K562 (cell line): ENCODE results near the gene MITF. TPM values are rescaled to one million over a fixed set of nuclear protein-coding genes. Genes with fewer than 3 reads are reported as not detected.

ENCODE experiments used
- ATAC-seq: fragments of 200-7000 bp; cut with Tn5 transposase; 3 replicates; pipeline ENCODE4 v1.9.1; 2020; ENCODE audit warnings: moderate library complexity
- BruUV-seq: library from RNA; stranded (reverse); fragments of 400-500 nt; replicated peaks from 2 replicates; lab custom pipeline; 2021; lab: Mats Ljungman, UMichigan
- CTCF ChIA-PET: fragments of 300-600 bp; formaldehyde crosslinking; extraction: SDS; loops from one replicate; lab custom pipeline; 2021; ENCODE audit warnings: low intra/inter-chr PET ratio; lab: Yijun Ruan, JAX
- POLR2A ChIA-PET: fragments of 300-600, 350-650 bp; sonication (Branson Sonifier 250); formaldehyde crosslinking; extraction: SDS; loops from one replicate; lab custom pipeline; 2021; ENCODE audit warnings: antibody characterized with exemption, inconsistent platforms; lab: Yijun Ruan, JAX
- DNase-seq, 4 experiments: peaks; one replicate each; pipeline versions ENCODE4 v3.0.0 to v3.0.0-alpha.2; 2011 to 2018; ENCODE audit warnings: low spot score in 3 of 4, mixed read lengths in 3 of 4; ENCODE audit errors: extremely low read depth in 1 of 4
- FAIRE-seq: peaks from 2 replicates; lab custom pipeline; 2011; peaks lifted over from hg19 to GRCh38; lab: Jason Lieb, UNC
- H2AFZ ChIP-seq: 2 replicates; pipeline ENCODE4 v1.6.0; 2011; ENCODE audit warnings: low read depth, low read length, control low read depth, inconsistent platforms
- H3K27ac ChIP-seq: fragments of 200-600 bp; 3 replicates; pipeline ENCODE4 v1.8.0; 2011; ENCODE audit warnings: low read depth, mild to moderate bottlenecking, control low read depth, inconsistent platforms, low read length, moderate library complexity, mixed read lengths; ENCODE audit errors: extremely low read depth
- H3K27me3 ChIP-seq, 2 experiments: fragments of 300-600 bp in 1 of 2; 2 replicates in 1 of 2; 3 replicates in 1 of 2; pipeline versions ENCODE4 v1.6.0 to v1.8.0; 2011; ENCODE audit warnings: inconsistent platforms in 2 of 2, low read length in 2 of 2, mild to moderate bottlenecking in 1 of 2, mixed read lengths in 1 of 2, moderate library complexity in 1 of 2; ENCODE audit not compliant: control insufficient read depth in 2 of 2, insufficient read depth in 2 of 2
- H3K36me3 ChIP-seq: fragments of 300-600 bp; 3 replicates; pipeline ENCODE4 v1.8.0; 2011; ENCODE audit warnings: mild to moderate bottlenecking, low read length, inconsistent platforms; ENCODE audit not compliant: control insufficient read depth, insufficient read depth
- H3K4me1 ChIP-seq, 2 experiments: fragments of 200-600 bp in 1 of 2; replicated peaks in 1 of 2; 2 replicates in 1 of 2; 3 replicates in 1 of 2; pipeline versions ENCODE4 v1.5.1 to v1.8.0; 2011; ENCODE audit warnings: inconsistent platforms in 2 of 2, low read length in 2 of 2, mild to moderate bottlenecking in 1 of 2, mixed read lengths in 1 of 2, moderate library complexity in 1 of 2; ENCODE audit not compliant: control insufficient read depth in 2 of 2, insufficient read depth in 2 of 2
- H3K4me2 ChIP-seq: 2 replicates; pipeline ENCODE4 v1.6.1; 2011; ENCODE audit warnings: low read length, control low read depth, inconsistent platforms, mixed read lengths; ENCODE audit not compliant: insufficient read depth
- H3K4me3 ChIP-seq: fragments of 200-600 bp; sonication (generic), shearing (Covaris generic); 2 replicates; pipeline ENCODE4 v1.5.1; 2016; ENCODE audit warnings: control low read depth, inconsistent platforms
- H3K79me2 ChIP-seq: fragments of 200-600 bp; 3 replicates; pipeline ENCODE4 v1.8.0; 2011; ENCODE audit warnings: low read length, inconsistent platforms; ENCODE audit not compliant: control insufficient read depth, insufficient read depth
- H3K9ac ChIP-seq, 2 experiments: 2 replicates each; pipeline versions ENCODE4 v1.6.0 to v1.6.1; 2011; ENCODE audit warnings: low read depth in 2 of 2, low read length in 2 of 2, control low read depth in 1 of 2, inconsistent platforms in 1 of 2, mild to moderate bottlenecking in 1 of 2, mixed read lengths in 1 of 2; ENCODE audit not compliant: insufficient read depth in 1 of 2
- H3K9me1 ChIP-seq: one replicate; pipeline ENCODE4 v1.6.0; 2011; ENCODE audit warnings: inconsistent platforms, mild to moderate bottlenecking, low read length, moderate library complexity; ENCODE audit not compliant: control insufficient read depth, insufficient read depth
- H3K9me3 ChIP-seq: replicated peaks from 2 replicates; pipeline ENCODE4 v1.5.1; 2011; ENCODE audit warnings: low read depth, low read length, inconsistent platforms; ENCODE audit not compliant: control insufficient read depth, insufficient read depth
- H4K20me1 ChIP-seq: replicated peaks from 2 replicates; pipeline ENCODE4 v1.6.1; 2011; ENCODE audit warnings: low read length, inconsistent platforms, mixed read lengths; ENCODE audit not compliant: control insufficient read depth, insufficient read depth
- GATA2 ChIP-seq: sonication (generic); formaldehyde crosslinking; IDR thresholded peaks from 2 replicates; pipeline ENCODE4 v1.4.0; 2020; ENCODE audit warnings: mild to moderate bottlenecking, missing genetic modification reagents
- HNRNPL ChIP-seq: fragments of 200-400 bp; formaldehyde crosslinking; IDR thresholded peaks from 2 replicates; pipeline ENCODE4 v1.6.1; 2017; ENCODE audit warnings: low read depth, mild to moderate bottlenecking, low read length
- MAFF ChIP-seq: IDR thresholded peaks from 2 replicates; pipeline ENCODE4 v1.6.1; 2012; ENCODE audit warnings: low read length, improper control_type of control experiment
- MAFG ChIP-seq: fragments of 450-650 bp; conservative IDR thresholded peaks from 2 replicates; pipeline ENCODE4 v1.6.1; 2016; ENCODE audit warnings: missing genetic modification characterization, missing compliant biosample characterization
- MCM3 ChIP-seq: fragments of 450-650 bp; IDR thresholded peaks from 2 replicates; pipeline ENCODE4 v1.6.1; 2016
- RNF2 ChIP-seq: sonication (generic); IDR thresholded peaks from 2 replicates; pipeline ENCODE4 v1.6.1; 2016
- SLC30A9 ChIP-seq: fragments of 250-450 bp; sonication (Bioruptor Pico); IDR thresholded peaks from 2 replicates; pipeline ENCODE4 v1.8.0; 2022; ENCODE audit warnings: mild to moderate bottlenecking, moderate library complexity
- SMARCC2 ChIP-seq: fragments of 450-650 bp; IDR thresholded peaks from 2 replicates; pipeline ENCODE4 v1.6.1; 2017; ENCODE audit warnings: antibody characterized with exemption, moderate library complexity, mild to moderate bottlenecking, low read depth
- TRIM28 ChIP-seq: fragments of 450-650 bp; IDR thresholded peaks from 2 replicates; pipeline ENCODE4 v1.6.1; 2017
- ZNF212 ChIP-seq: fragments of 450-650 bp; formaldehyde crosslinking; IDR thresholded peaks from 2 replicates; pipeline ENCODE4 v1.4.0; 2020; ENCODE audit warnings: mild to moderate bottlenecking
- ZNF668 ChIP-seq: fragments of 250-450 bp; sonication (Bioruptor Pico); IDR thresholded peaks from 2 replicates; pipeline ENCODE4 v1.8.0; 2022; ENCODE audit warnings: mild to moderate bottlenecking, inconsistent platforms
- ZNF764 ChIP-seq: fragments of 250-450 bp; sonication (Bioruptor Pico); IDR thresholded peaks from 2 replicates; pipeline ENCODE4 v1.4.0; 2020; ENCODE audit warnings: low read depth, mild to moderate bottlenecking, moderate library complexity
- ZSCAN29 ChIP-seq: fragments of 450-650 bp; IDR thresholded peaks from 2 replicates; pipeline ENCODE4 v1.6.1; 2017
- WGBS: fragments of 100-300 bp; shearing (Covaris generic); methylation state at CpG from one replicate; pipeline ENCODE4 v1.1.6; 2016; ENCODE audit warnings: low coverage, mixed read lengths; ENCODE audit not compliant: insufficient coverage; ENCODE audit errors: missing lambda C conversion rate; 5-methylcytosine and 5-hydroxymethylcytosine counted together
- in situ Hi-C: fragments of 300-500 bp; cut with MboI; formaldehyde crosslinking; loops from 4 replicates; pipeline ENCODE4 v1.15.0; 2018; ENCODE audit warnings: inconsistent platforms, mixed read lengths
- intact Hi-C: fragments of 100-400 bp; cut with micrococcal nuclease; formaldehyde crosslinking; loops from 2 replicates; pipeline ENCODE4 v1.14.2; 2022
- polyA plus RNA-seq, 8 experiments: library from polyadenylated mRNA; depleted of rRNA in 4 of 8; stranded (reverse) in 5 of 8; unstranded in 3 of 8; fragments of >200 nt; fragmentation: Nextera tagmentation in 2 of 8; fragmentation: Illumina TruSeq in 1 of 8; extraction: Ambion mirVana in 2 of 8; extraction: Trizol in 1 of 8; gene quantifications; 2 replicates each; pipeline versions ENCODE4 v1.2.1 to v1.2.3, GENCODE V29; 2011 to 2014; ENCODE audit warnings: inconsistent platforms in 1 of 8, missing spikeins in 1 of 8
- total RNA-seq, 7 experiments: library from RNA; depleted of rRNA in 6 of 7; stranded (reverse); fragments of >200 nt in 6 of 7; fragmentation: Illumina TruSeq in 2 of 7; extraction: Trizol in 2 of 7; gene quantifications; 2 replicates each; pipeline versions ENCODE4 v1.2.1 to v1.2.3, GENCODE V29; 2011 to 2021; ENCODE audit warnings: low replicate concordance in 1 of 7
- TF ChIP-seq, protein P1 (sequence below), 2 experiments: fragments of 150-350 bp in 1 of 2; IDR thresholded peaks; 2 replicates each; pipeline ENCODE4 v1.6.1; 2012 to 2016; ENCODE audit warnings: low read depth in 2 of 2, low read length in 2 of 2, mild to moderate bottlenecking in 1 of 2, moderate library complexity in 1 of 2
- TF ChIP-seq, protein P2 (sequence below): IDR thresholded peaks from 2 replicates; pipeline ENCODE4 v1.6.1; 2011; ENCODE audit warnings: borderline replicate concordance, low read depth, mild to moderate bottlenecking, moderate library complexity, low read length; ENCODE audit not compliant: insufficient read depth, poor library complexity, severe bottlenecking
- TF ChIP-seq, protein P3 (sequence below), 2 experiments: fragments of 200-800 bp in 1 of 2; sonication (Bioruptor generic) in 1 of 2; sonication (generic) in 1 of 2; formaldehyde crosslinking in 1 of 2; IDR thresholded peaks in 1 of 2; conservative IDR thresholded peaks in 1 of 2; 2 replicates each; pipeline versions ENCODE4 v1.5.0 to v1.6.1; 2016 to 2020; ENCODE audit warnings: missing compliant biosample characterization in 1 of 2, missing genetic modification characterization in 1 of 2, missing genetic modification reagents in 1 of 2

The MITF gene
- total and polyA plus RNA-seq, 9 of the 15 experiments (the other 6 are each of a cell fraction or from before 2014, with no cell fraction given): 5.6 to 14.9 (median 11.1) TPM

GRCh38 chr3:69741032-69741767, 1.9 kb downstream of the MITF start:
- CTCF ChIA-PET: no interaction called here
- 2% methylated on average over 13 of the region's 13 CpGs for WGBS
- Histone ChIP-seq H3K9me3 (no peaks in the 10 kb centered on the region), H3K4me2 (peak overlapping the region; percentile 91), H3K27ac (peak overlapping the region; percentile 71), H3K9me1 (no peaks in the 10 kb centered on the region), H3K9ac (peak overlapping the region; percentile 68 to 96; a peak in 3 of 4 replicates), H3K27me3 (no peaks in the 10 kb centered on the region), H2AFZ (peak overlapping the region; percentile 66), H3K79me2 (peaks cover 69% of the 10 kb centered on the region), H3K4me1 (peaks cover 5 to 37% of the 10 kb centered on the region in 2 experiments; a peak in 4 of 5 replicates), H4K20me1 (no peaks in the 10 kb centered on the region), H3K36me3 (no peaks in the 10 kb centered on the region), H3K4me3 (peak overlapping the region; percentile 58)
- FAIRE-seq (peak; percentile 71), ATAC-seq (no peak), DNase-seq (no peak)
- intact Hi-C loops (loop anchor here (5.0 kb wide), 1 partner anchor 51 kb away; no protein-coding TSS in a partner anchor), in situ Hi-C loops (no loop called here)
- BruUV-seq: TSS peak; percentile 34
- POLR2A ChIA-PET: interaction anchor here (0.6 to 0.8 kb wide), 3 partner anchors 13 to 22 kb away, joined by 3 read pairs; no protein-coding TSS in a partner anchor
- TF ChIP-seq TRIM28: no peak
- no peak for TF ChIP-seq SLC30A9 (CRISPR knock-in tag)
- no peak for TF ChIP-seq ZNF668
- no peak for TF ChIP-seq GATA2
- peak; percentile 83 for TF ChIP-seq MAFF
- no peak for TF ChIP-seq ZNF764 (CRISPR knock-in tag)
- TF ChIP-seq, protein P1, sequence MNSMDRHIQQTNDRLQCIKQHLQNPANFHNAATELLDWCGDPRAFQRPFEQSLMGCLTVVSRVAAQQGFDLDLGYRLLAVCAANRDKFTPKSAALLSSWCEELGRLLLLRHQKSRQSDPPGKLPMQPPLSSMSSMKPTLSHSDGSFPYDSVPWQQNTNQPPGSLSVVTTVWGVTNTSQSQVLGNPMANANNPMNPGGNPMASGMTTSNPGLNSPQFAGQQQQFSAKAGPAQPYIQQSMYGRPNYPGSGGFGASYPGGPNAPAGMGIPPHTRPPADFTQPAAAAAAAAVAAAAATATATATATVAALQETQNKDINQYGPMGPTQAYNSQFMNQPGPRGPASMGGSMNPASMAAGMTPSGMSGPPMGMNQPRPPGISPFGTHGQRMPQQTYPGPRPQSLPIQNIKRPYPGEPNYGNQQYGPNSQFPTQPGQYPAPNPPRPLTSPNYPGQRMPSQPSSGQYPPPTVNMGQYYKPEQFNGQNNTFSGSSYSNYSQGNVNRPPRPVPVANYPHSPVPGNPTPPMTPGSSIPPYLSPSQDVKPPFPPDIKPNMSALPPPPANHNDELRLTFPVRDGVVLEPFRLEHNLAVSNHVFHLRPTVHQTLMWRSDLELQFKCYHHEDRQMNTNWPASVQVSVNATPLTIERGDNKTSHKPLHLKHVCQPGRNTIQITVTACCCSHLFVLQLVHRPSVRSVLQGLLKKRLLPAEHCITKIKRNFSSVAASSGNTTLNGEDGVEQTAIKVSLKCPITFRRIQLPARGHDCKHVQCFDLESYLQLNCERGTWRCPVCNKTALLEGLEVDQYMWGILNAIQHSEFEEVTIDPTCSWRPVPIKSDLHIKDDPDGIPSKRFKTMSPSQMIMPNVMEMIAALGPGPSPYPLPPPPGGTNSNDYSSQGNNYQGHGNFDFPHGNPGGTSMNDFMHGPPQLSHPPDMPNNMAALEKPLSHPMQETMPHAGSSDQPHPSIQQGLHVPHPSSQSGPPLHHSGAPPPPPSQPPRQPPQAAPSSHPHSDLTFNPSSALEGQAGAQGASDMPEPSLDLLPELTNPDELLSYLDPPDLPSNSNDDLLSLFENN (IDR thresholded peaks at IDR 0.05; ENCODE audit: low read depth in 2 of 2, low read length in 2 of 2): no peak
- no peak for TF ChIP-seq ZNF212 (CRISPR knock-in tag)
- TF ChIP-seq, protein P2, sequence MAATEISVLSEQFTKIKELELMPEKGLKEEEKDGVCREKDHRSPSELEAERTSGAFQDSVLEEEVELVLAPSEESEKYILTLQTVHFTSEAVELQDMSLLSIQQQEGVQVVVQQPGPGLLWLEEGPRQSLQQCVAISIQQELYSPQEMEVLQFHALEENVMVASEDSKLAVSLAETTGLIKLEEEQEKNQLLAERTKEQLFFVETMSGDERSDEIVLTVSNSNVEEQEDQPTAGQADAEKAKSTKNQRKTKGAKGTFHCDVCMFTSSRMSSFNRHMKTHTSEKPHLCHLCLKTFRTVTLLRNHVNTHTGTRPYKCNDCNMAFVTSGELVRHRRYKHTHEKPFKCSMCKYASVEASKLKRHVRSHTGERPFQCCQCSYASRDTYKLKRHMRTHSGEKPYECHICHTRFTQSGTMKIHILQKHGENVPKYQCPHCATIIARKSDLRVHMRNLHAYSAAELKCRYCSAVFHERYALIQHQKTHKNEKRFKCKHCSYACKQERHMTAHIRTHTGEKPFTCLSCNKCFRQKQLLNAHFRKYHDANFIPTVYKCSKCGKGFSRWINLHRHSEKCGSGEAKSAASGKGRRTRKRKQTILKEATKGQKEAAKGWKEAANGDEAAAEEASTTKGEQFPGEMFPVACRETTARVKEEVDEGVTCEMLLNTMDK: no peak
- no peak for TF ChIP-seq ZSCAN29
- TF ChIP-seq, protein P3, sequence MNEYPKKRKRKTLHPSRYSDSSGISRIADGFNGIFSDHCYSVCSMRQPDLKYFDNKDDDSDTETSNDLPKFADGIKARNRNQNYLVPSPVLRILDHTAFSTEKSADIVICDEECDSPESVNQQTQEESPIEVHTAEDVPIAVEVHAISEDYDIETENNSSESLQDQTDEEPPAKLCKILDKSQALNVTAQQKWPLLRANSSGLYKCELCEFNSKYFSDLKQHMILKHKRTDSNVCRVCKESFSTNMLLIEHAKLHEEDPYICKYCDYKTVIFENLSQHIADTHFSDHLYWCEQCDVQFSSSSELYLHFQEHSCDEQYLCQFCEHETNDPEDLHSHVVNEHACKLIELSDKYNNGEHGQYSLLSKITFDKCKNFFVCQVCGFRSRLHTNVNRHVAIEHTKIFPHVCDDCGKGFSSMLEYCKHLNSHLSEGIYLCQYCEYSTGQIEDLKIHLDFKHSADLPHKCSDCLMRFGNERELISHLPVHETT (CRISPR knock-in tag; conservative IDR thresholded peaks at IDR 0.05 in 1 of 2, IDR thresholded peaks at IDR 0.05 in 1 of 2): 0 out of 4 replicates have a peak, but pooled peaks of 1 of the 2 experiments have one; percentile 19
- peak; percentile 87 for TF ChIP-seq MAFG (tag)
- no peak for TF ChIP-seq HNRNPL
- TF ChIP-seq RNF2: no peak
- no peak for TF ChIP-seq MCM3
- no peak for TF ChIP-seq SMARCC2
